Measurements from ENCODE around the gene FBXW8.

DNA sequence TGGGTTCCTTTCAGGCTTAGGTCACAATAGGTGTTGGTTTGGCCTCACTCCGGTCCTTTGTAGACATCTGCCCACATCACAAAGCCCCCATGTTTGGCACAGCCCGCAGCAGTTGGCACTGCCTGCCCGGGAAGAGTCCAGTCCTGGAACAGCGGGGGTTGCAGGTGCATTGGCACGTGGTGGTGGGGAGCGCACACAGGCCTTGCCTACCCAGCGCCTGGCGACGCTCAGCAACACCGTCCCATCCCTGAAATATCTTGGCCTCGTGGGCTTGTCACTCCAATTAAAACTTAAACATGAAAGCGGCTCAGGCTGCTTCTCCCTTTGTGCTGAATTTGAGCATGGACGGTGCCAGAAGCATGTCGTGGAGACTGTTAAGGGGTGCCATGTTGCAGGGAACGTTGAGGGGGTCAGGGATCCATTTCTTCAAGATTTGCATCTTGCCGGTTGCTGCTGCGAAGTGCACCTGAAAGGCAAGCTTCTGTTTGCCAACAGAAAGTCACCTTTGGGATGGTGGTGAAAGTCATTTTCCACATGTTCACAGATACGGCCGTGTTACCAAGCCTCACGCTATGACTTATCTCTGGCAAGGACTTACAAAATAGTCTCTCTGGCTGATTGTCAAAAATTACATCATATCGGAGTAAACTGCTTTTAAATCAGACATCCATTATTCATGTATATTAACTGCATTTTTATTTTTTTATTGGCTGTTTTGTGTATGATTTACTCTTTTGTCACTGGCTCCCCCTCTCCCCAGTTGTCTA lies 91.5 kb downstream of the FBXW8 start:
- TF ChIP-seq CTCF (IDR thresholded peaks at IDR 0.05) (no peak), POLR2A (IDR thresholded peaks at IDR 0.05) (no peak)
